OCI-LY1 (cell line): ENCODE data around the gene RAB41.

ENCODE experiments used
- EZH2 ChIP-seq: fragments of 200-600 bp; sonication (generic), shearing (Covaris generic); IDR thresholded peaks from 2 replicates; pipeline ENCODE4 v1.8.0; 2017; ENCODE audit warnings: borderline replicate concordance, mixed run types, mild to moderate bottlenecking, antibody characterized with exemption, low read length, moderate library complexity, mixed read lengths
- TF ChIP-seq, protein P1 (sequence below): fragments of 200-600 bp; sonication (generic), shearing (Covaris generic); IDR thresholded peaks from 2 replicates; pipeline ENCODE4 v1.5.1; 2017; ENCODE audit warnings: mild to moderate bottlenecking, antibody characterized with exemption, low read length, moderate library complexity, mixed read lengths

GRCh38 chrX:70301716-70302115 is 19.7 kb downstream of the RAB41 start:
- TF ChIP-seq EZH2, result no peak
- TF ChIP-seq, protein P1, sequence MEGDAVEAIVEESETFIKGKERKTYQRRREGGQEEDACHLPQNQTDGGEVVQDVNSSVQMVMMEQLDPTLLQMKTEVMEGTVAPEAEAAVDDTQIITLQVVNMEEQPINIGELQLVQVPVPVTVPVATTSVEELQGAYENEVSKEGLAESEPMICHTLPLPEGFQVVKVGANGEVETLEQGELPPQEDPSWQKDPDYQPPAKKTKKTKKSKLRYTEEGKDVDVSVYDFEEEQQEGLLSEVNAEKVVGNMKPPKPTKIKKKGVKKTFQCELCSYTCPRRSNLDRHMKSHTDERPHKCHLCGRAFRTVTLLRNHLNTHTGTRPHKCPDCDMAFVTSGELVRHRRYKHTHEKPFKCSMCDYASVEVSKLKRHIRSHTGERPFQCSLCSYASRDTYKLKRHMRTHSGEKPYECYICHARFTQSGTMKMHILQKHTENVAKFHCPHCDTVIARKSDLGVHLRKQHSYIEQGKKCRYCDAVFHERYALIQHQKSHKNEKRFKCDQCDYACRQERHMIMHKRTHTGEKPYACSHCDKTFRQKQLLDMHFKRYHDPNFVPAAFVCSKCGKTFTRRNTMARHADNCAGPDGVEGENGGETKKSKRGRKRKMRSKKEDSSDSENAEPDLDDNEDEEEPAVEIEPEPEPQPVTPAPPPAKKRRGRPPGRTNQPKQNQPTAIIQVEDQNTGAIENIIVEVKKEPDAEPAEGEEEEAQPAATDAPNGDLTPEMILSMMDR, result no peak
